ENCODE measurements around the gene CNKSR2. TPM values are rescaled to one million over a fixed set of nuclear protein-coding genes. Genes with fewer than 3 reads are reported as not detected.

CNKSR2 gene
- total RNA-seq, 1 experiment from 2014 or later, result 11.3 TPM

- POLR2A ChIA-PET, result no interaction called here
- no peak for DNase-seq (ENCODE audit: low spot score)
- TF ChIP-seq USF1 (CRISPR knock-in tag; IDR thresholded peaks at IDR 0.05) (no peak), TP53 (CRISPR knock-in tag; IDR thresholded peaks at IDR 0.05) (no peak), ZNF263 (CRISPR knock-in tag; IDR thresholded peaks at IDR 0.05; ENCODE audit: low read depth) (no peak), CBFB (CRISPR knock-in tag; IDR thresholded peaks at IDR 0.05; ENCODE audit: low read depth) (no peak), E2F5 (CRISPR knock-in tag; IDR thresholded peaks at IDR 0.05) (no peak), HMGXB4 (CRISPR knock-in tag; IDR thresholded peaks at IDR 0.05) (no peak), PREB (CRISPR knock-in tag; IDR thresholded peaks at IDR 0.05; ENCODE audit: borderline replicate concordance) (no peak), MAX (CRISPR knock-in tag; IDR thresholded peaks at IDR 0.05) (no peak), FOXJ3 (CRISPR knock-in tag; IDR thresholded peaks at IDR 0.05; ENCODE audit: borderline replicate concordance) (no peak), SOX15 (CRISPR knock-in tag; IDR thresholded peaks at IDR 0.05) (no peak), GABPB1 (CRISPR knock-in tag; IDR thresholded peaks at IDR 0.05) (no peak), SMAD4 (CRISPR knock-in tag; IDR thresholded peaks at IDR 0.05) (no peak), ZBTB43 (CRISPR knock-in tag; IDR thresholded peaks at IDR 0.05) (no peak), CTCF (IDR thresholded peaks at IDR 0.05) (no peak), E2F1 (CRISPR knock-in tag; IDR thresholded peaks at IDR 0.05) (no peak), ATF2 (CRISPR knock-in tag; IDR thresholded peaks at IDR 0.05; ENCODE audit: borderline replicate concordance, low read depth) (no peak), E2F4 (CRISPR knock-in tag; IDR thresholded peaks at IDR 0.05; ENCODE audit: borderline replicate concordance, low read depth) (no peak)
- CTCF ChIA-PET, result no interaction called here
- Mint-ChIP-seq H3K4me3 (no peak overlapping the region), H3K27ac (no peak overlapping the region), H3K4me1 (no peaks in the 10 kb centered on the region), H3K27me3 (ENCODE audit: low read depth) (no peaks in the 10 kb centered on the region), H3K36me3 (peaks cover 19% of the 10 kb centered on the region), H3K9me3 (peaks cover 6% of the 10 kb centered on the region)
- no peak for ATAC-seq
Observed at GRCh38 chrX:21574793-21575192, 200.6 kb downstream of the CNKSR2 start.

Measured in WTC11 (cell line).